Gastrocnemius medialis (tissue), 4 donors: ENCODE data around the gene ACOT6.
A peak's percentile ranks its signal among the peaks of the same experiment; 100 is the strongest.

Source experiments
- POLR2A ChIP-seq, 2 donors: fragments of 450-650 bp; IDR thresholded peaks; one replicate each; pipeline ENCODE4 v1.6.1; 2017; ENCODE audit warnings: antibody characterized with exemption in 2 of 2, mild to moderate bottlenecking in 2 of 2, moderate library complexity in 2 of 2
- TF ChIP-seq, protein P1 (sequence below), 5 experiments: fragments of 450-650 bp in 3 of 5; fragments of 200-600 bp in 2 of 5; sonication (generic) in 2 of 5; IDR thresholded peaks in 4 of 5; conservative IDR thresholded peaks in 1 of 5; 1 replicate in 4 of 5; 2 replicates in 1 of 5; pipeline ENCODE4 v1.5.1; 2016 to 2019; ENCODE audit warnings: antibody characterized with exemption in 5 of 5, mild to moderate bottlenecking in 3 of 5, moderate library complexity in 3 of 5

DNA sequence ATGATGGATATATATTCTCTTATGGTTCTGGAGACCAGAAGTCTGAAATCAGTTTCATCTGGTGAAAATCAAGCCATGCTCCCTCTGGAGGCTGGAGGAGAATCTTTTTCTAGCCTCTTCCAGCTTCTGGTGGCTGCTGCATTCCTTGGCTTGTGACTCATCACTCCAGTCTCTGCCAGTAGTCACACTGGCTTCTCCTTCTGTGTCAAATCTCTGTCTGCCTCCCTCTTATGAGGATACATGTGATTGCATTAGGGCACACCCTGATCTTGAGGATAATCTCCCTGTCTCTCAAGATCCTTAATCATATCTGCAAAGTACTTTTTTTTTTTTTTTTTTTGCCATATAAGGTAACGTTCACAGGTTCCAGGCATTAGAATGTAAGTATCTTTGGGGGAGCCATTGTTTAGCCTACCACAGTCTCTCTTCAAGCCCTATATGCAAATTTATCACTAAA, 50.2 kb downstream of the ACOT6 start:
- TF ChIP-seq, protein P1, sequence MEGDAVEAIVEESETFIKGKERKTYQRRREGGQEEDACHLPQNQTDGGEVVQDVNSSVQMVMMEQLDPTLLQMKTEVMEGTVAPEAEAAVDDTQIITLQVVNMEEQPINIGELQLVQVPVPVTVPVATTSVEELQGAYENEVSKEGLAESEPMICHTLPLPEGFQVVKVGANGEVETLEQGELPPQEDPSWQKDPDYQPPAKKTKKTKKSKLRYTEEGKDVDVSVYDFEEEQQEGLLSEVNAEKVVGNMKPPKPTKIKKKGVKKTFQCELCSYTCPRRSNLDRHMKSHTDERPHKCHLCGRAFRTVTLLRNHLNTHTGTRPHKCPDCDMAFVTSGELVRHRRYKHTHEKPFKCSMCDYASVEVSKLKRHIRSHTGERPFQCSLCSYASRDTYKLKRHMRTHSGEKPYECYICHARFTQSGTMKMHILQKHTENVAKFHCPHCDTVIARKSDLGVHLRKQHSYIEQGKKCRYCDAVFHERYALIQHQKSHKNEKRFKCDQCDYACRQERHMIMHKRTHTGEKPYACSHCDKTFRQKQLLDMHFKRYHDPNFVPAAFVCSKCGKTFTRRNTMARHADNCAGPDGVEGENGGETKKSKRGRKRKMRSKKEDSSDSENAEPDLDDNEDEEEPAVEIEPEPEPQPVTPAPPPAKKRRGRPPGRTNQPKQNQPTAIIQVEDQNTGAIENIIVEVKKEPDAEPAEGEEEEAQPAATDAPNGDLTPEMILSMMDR (IDR thresholded peaks at IDR 0.05 in 4 of 5, conservative IDR thresholded peaks at IDR 0.05 in 1 of 5): peak in 2 of 5 experiments; percentile 1 to 26
- TF ChIP-seq POLR2A (IDR thresholded peaks at IDR 0.05): no peak
